Embryonic facial prominence (tissue), 1 donor: Measurements from ENCODE around the gene TBX10.
"Not testable (repeated sequence)": the region's sequence is repeated elsewhere in the genome, so short reads cannot be mapped to it uniquely, and the experiment has no call there.

ENCODE experiments used
- DNase-seq: peaks from one replicate; pipeline ENCODE4 v3.0.0-alpha.2; 2016; ENCODE audit errors: extremely low spot score

Gene TBX10

DNA sequence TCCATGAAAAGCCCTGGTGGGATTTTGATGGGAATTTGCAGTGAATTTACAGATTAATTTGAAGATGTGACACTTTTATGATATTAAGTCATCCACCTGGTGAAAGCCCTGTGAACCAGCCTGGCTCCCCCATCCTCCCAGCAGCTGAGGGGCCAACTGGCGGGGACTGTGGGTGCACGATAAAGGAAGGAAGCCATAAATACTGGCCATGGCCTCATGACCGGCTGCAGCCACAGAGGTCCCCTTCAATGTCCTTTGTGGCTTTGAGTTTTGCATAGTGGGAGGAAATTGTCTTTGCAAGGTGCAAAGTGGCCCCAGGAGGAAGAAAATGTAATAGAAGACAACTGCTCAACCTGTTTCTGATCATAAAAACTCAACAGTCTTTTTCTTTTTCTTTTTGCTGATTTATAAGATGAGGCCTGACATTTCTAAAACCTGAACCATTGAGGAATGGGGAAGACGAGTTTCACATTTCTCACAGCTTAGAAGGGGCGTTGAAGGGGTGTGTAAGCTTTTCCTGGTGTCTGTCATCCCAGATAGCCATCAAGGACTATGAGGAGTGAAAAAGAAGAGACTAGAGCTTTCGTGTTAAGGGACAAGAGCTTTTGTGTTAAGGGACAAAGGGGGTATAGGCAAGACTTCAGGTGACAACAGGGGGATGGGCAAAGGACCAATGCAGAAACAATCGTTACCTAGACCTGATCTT, 39.1 kb downstream of the TBX10 start:
- DNase-seq: no peak

DNA sequence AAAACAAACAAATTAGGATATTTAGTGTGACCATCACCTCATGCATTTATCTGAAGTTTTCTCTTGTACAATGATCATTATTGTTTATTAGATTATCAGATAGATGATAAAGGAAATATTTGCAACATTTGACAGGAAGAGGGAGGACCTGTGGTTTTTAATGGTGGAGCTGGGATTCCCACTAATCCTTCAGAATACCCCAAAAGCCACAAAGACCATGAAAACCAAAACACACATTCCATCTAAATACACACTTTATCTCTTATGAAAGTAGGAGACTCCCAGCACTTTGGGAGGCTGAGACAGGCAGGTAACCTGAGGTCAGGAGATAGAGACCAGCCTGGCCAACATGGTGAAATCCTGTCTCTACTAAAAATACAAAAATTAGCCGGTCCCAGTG, 40.4 kb downstream of the TBX10 start:
- DNase-seq: no peak

DNA sequence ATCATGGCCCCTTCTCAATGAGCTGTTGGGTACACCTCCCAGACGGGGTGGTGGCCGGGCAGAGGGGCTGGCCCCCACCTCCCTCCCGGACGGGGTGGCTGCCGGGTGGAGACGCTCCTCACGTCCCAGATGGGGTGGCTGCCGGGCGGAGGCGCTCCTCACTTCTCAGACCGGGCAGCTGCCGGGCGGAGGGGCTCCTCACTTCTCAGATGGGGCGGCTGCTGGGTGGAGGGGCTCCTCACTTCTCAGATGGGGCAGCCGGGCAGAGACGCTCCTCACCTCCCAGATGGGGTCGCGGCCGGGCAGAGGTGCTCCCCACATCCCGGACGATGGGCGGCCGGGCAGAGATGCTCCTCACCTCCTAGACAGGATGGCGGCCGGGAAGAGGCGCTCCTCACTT, 41.6 kb downstream of the TBX10 start:
- not testable (repeated sequence) for DNase-seq

DNA sequence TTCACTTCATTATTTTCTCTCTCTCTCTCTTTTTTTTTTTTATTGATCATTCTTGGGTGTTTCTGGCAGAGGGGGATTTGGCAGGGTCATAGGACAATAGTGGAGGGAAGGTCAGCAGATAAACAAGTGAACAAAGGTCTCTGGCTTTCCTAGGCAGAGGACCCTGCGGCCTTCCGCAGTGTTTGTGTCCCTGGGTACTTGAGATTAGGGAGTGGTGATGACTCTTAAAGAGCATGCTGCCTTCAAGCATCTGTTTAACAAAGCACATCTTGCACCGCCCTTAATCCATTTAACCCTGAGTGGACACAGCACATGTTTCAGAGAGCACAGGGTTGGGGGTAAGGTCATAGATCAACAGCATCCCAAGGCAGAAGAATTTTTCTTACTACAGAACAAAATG, 42.1 kb downstream of the TBX10 start:
- DNase-seq: not testable (repeated sequence)

DNA sequence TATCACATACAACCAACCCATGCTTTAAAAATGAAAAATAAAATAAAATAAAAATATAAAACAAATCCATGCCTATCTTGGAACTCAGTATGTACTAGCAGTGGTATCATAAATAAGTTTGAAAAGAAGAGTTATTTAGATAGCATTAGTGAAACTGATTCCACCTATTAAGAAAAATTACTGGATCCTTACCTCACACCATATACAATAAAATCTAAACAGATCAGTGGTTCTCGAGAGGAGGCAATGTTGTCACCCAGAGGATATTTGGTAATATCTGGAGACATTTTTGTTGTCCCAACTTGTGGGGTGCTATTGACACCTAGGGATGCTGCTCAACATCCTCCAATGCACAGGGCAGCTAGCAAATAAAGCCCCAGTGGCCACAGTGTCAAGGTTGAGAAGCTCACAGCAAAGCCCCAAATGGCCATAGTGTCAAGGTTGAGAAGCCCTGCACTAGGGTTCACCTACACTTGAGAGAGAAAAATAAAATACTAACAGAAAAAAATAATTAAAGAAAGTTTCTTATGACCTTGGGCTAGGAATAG, 42.7 kb downstream of the TBX10 start:
- no peak for DNase-seq

DNA sequence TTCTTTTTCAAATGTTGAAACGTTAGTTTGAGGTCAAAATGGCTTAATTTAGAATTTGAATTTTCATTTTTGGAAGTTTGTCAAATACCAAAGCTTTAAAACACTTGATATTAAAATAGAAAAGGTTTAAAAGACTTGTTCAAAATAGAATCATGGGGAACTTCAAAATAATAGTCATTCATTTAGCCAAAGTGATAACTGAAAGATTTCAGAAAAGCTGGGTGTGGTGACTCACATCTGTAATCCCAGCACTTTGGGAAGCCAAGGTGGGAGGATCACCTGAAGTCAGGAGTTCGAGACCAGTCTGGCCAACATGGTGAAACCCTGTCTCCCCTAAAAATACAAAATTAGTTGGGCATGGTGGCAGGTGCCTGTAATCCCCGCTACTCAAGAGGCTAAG, 45.1 kb downstream of the TBX10 start:
- no peak for DNase-seq

DNA sequence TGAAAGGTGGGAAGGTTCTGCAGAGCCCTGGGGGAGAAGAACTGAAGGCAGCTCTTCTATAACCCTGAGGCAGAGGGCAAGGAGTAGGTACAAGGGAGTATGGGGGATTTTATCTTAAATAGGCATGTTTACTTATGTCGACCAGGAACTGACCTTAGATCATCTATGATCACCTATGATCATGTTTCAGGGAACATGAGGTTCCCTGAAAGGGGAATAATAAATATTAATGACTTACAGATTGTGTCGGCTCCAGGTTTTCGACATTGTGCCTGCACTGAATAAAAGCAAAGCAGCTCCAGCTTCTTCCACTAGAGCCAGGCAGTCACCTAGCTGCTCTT, 46.0 kb downstream of the TBX10 start:
- no peak for DNase-seq

DNA sequence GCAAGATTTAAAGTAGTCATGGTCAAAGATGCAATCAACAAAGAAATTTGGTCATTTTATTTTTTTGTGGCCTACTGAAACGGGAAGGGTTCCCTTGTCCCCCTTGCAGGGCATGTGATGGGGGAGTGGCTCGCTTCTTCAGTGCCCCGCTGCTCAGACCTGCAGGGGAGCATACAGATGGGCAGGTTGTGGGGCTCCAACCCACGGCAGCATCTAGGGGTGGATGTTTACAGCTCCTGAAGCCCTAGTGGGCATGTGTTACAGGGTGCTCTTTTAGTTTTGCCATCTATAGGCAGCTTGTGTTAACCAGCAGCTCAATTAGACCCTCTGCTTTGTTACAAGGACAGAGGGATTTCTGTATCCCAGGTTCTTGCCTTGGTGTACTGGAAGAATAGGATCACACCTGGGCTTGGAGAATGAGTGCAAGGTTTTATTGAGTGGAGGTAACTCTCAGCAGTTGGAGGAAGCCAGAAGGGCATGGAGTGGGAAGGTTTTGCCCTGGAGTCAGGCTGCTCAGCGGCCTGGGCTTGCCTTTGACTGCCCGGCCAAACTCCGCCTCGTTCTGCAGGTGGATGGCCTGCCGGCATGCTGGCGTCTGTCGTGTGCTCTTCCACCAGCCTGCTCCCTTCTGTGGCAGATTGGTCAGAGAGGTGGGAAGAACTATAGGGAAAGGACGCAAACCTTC, 46.5 kb downstream of the TBX10 start:
- no peak for DNase-seq

DNA sequence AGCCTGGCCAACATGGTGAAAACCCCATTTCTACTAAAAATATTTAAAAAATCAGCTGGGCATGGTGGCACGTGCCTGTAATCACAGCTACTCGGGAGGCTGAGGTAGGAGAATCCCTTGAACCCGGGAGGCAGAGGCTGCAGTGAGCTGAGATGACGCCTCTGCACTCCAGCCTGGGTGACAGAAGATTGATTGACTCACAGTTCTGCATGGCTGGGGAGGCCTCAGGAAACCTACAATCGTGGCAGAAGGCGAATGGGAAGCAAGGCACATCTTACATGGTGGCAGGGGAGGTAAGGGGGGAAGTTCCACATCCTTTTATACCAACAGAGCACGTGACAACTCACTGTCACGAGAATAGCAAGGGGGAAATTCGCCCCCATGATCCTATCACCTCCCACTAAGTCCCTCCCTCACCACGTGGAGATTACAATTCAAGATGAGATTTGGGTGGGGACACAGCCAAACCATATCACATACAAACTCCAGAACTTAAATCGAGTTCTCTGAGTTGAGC, 50.6 kb downstream of the TBX10 start:
- DNase-seq: not testable (repeated sequence)

DNA sequence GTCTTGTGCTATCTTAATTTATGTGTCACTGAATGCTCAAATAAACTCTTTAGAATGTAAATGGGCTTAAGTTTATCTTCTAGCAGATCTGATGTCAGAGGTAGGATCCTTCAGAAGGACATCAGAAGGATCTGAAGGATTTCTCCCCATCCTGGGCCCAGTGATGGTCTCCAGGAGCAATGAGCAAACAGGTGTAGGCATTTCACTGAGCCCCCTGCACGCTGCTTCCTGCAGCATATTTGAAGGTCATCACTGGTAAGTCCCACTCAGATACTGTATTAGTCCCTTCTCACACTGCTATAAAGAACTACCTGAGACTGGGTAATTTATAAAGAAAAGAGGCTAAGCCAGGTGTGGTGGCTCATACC, 51.4 kb downstream of the TBX10 start:
- DNase-seq: no peak

DNA sequence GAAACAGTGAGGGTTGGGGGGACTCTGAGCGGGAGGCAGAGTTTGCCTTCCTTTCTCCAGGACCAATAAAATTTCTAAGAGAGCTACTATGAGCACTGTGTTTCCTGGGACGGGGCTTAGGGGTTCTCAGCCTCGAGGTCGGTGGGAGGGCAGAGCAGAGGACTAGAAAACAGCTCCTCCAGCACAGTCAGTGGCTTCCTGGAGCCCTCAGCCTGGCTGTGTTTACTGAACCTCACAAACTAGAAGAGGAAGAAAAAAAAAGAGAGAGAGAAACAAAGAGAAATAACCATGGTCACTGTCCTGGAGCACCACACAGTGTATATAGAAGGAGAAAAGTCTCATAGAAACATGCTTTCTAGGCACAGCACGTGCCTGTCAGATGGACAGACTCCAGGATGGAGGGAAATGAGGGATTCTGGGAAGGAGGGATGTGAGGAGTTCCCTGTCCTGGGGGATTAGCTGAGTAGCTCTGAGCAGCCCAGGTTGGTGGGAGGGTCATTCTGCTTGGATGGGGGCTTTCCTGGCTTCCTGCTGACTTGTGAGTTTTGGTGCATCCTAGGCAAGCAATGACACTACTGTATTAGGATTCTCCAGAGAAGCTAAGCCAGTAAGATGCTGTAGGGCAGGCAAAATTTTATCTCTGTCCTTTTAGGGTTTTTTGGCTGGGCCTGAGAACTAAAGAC, 52.9 kb downstream of the TBX10 start:
- DNase-seq: no peak

DNA sequence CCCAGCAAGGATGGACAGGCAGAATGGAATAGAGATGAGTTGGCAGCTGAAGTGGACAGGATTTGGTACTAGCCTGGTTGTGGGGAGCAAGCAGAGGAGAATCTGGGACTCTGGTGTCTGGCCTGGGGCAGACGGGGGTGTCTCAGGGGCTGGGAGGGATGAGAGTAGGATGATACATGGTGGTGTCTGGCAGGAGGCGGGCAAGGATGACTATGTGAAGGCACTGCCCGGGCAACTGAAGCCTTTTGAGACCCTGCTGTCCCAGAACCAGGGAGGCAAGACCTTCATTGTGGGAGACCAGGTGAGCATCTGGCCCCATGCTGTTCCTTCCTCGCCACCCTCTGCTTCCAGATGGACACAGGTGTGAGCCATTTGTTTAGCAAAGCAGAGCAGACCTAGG, 53.7 kb downstream of the TBX10 start:
- no peak for DNase-seq

DNA sequence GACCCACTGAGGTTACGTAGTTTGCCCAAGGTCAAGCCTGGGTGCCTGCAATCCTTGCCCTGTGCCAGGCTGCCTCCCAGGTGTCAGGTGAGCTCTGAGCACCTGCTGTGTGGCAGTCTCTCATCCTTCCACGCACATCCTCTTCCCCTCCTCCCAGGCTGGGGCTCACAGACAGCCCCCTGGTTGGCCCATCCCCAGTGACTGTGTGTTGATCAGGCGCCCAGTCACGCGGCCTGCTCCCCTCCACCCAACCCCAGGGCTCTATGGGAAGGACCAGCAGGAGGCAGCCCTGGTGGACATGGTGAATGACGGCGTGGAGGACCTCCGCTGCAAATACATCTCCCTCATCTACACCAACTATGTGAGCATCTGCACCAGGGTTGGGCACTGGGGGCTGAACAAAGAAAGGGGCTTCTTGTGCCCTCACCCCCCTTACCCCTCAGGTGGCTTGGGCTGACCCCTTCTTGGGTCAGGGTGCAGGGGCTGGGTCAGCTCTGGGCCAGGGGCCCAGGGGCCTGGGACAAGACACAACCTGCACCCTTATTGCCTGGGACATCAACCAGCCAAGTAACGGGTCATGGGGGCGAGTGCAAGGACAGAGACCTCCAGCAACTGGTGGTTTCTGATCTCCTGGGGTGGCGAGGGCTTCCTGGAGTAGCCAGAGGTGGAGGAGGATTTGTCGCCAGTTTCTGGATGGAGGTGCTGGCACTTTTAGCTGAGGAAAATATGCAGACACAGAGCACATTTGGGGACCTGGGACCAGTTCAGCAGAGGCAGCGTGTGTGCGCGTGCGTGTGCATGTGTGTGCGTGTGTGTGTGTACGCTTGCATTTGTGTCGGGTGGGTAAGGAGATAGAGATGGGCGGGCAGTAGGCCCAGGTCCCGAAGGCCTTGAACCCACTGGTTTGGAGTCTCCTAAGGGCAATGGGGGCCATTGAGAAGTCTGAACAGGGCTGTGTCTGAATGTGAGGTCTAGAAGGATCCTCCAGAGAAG, 54.4 kb downstream of the TBX10 start:
- no peak for DNase-seq

DNA sequence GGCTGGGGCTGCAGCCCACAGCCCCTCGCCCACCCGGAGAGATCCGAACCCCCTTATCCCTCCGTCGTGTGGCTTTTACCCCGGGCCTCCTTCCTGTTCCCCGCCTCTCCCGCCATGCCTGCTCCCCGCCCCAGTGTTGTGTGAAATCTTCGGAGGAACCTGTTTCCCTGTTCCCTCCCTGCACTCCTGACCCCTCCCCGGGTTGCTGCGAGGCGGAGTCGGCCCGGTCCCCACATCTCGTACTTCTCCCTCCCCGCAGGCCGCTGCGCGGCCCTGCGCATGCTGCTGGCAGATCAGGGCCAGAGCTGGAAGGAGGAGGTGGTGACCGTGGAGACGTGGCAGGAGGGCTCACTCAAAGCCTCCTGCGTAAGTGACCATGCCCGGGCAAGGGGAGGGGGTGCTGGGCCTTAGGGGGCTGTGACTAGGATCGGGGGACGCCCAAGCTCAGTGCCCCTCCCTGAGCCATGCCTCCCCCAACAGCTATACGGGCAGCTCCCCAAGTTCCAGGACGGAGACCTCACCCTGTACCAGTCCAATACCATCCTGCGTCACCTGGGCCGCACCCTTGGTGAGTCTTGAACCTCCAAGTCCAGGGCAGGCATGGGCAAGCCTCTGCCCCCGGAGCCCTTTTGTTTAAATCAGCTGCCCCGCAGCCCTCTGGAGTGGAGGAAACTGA, 55.2 kb downstream of the TBX10 start:
- DNase-seq: peak; percentile 36

DNA sequence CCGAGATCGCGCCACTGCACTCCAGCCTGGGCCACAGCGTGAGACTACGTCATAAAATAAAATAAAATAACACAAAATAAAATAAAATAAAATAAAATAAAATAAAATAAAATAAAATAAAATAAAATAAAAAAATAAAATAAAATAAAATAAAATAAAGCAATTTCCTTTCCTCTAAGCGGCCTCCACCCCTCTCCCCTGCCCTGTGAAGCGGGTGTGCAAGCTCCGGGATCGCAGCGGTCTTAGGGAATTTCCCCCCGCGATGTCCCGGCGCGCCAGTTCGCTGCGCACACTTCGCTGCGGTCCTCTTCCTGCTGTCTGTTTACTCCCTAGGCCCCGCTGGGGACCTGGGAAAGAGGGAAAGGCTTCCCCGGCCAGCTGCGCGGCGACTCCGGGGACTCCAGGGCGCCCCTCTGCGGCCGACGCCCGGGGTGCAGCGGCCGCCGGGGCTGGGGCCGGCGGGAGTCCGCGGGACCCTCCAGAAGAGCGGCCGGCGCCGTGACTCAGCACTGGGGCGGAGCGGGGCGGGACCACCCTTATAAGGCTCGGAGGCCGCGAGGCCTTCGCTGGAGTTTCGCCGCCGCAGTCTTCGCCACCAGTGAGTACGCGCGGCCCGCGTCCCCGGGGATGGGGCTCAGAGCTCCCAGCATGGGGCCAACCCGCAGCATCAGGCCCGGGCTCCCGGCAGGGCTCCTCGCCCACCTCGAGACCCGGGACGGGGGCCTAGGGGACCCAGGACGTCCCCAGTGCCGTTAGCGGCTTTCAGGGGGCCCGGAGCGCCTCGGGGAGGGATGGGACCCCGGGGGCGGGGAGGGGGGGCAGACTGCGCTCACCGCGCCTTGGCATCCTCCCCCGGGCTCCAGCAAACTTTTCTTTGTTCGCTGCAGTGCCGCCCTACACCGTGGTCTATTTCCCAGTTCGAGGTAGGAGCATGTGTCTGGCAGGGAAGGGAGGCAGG, 56.0 kb downstream of the TBX10 start, which contains the start of gene GSTP1:
Gene GSTP1, plus strand, starts transcription at position 566 of the 958 bp plus-strand sequence. Its CDS starts 32 bp downstream, at position 598.
- peak; percentile 74 for DNase-seq

DNA sequence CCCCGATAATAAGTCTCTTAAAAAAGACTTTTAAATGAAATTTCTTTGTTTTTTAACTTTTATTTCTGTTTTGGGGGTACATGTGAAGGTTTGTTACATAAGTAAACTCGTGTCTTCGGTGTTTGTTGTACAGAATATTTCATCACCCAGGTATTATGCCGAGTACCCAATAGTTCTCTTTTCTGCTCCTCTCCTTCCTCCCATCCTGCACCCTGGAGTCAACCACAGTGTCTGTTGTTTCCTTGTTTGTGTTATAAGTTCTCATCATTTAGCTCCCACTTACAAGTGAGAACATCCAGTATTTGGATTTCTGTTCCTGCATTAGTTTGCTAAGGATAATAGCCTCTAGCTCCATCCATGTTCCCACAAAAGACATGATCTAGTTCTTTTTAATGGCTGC, 57.6 kb downstream of the TBX10 start:
- no peak for DNase-seq

DNA sequence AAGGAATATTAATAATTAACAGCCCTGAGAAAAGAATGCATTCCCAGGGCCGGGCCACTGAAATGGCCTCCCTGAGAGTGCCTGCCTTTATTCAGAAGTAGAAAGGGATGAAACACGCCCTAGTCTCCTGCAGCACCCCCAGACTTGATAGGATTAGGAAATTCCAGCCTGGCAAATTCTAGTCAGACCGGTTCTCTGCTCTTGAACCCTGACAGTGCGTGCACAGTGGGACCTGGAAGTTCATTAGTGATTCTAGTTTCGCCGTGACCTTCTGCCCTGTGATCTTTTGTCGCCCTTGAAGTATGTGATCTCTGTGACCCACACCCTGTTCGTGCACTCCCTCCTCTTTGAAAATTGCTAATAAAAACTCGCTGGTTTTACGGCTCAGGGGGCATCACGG, 58.1 kb downstream of the TBX10 start:
- no peak for DNase-seq
